GM19351 (cell line): Measurements from ENCODE around the gene PDE4DIP.
"Not testable (repeated sequence)": the region's sequence is repeated elsewhere in the genome, so short reads cannot be mapped to it uniquely, and the experiment has no call there.

Experiments
- ATAC-seq: cut with Tn5 transposase; IDR thresholded peaks from one replicate; pipeline ENCODE4 v1.9.1; 2021; ENCODE audit warnings: mild to moderate bottlenecking, moderate library complexity; ENCODE audit not compliant: unreplicated experiment

Gene PDE4DIP

DNA sequence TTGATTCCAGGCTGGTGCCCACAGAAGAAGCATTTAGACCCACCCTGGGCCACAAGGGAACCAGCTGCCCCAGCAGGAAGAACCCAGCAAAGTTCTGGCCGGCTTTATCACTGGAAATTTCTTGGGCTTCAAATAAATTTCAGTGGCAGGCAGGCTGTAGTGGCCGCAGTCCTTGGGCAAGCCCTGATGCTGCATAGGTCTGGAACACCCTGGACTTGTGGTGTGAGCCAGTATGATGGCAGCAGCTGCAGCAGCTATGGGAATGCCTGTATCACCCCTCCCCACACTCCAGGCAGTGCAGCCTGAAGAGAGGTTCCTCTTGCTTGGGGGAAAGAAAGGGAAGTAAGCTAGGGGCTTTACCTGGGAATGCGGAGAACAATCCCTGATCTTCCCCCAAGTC is 189.7 kb downstream of the PDE4DIP start:
- ATAC-seq = not testable (repeated sequence)

DNA sequence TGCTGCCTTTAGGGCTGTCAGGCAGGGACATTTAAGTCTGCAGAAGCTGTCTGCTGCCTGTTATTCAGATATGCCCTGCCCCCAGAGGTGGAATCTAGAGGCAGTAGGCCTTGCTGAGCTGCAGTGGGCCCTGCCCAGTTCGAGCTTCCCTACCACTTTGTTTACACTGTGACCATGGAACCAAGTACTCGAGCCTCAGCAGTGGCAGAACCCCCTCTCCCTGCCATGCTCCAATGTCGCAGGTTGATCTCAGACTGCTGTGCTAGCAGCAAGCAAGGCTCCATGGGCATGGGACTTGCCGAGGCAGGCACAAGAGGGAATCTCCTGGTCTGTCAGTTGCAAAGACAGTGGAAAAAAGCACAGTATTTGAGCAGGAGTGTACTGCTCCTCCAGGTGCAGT is 198.8 kb downstream of the PDE4DIP start:
- ATAC-seq = not testable (repeated sequence)

- ATAC-seq = not testable (repeated sequence)
Measured at GRCh38 chr1:149064611-149065010, 220.4 kb downstream of the PDE4DIP start.

DNA sequence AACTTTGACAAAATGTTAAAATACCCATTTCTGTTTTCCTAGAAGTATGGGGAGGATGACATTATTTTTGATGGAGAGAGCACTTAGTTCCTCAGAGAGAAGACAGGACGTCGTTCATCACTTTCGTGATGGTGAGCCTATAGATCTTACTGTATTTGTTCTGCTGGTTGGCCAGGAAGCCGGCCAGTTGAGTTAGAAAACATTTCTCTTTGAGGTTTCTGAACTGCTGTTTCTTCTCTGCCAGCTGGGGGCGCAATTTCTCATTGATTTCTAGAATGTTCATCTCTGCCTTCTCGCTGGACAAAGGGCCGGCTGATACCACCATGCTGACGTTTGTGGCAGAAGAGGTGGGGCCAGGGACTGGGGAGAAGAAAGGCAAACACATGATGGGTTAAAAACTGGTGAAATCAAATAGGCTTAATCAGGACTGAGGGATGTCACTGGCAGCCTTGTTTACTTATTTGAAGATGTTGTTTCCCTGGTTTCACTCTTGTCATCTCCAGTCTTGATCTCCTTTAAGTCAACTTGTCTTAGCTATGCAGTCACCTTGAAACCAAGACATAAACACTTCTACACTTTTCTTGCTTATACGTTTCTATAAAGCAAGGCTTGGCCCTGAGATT is 231.4 kb downstream of the PDE4DIP start:
- ATAC-seq = not testable (repeated sequence)
